Activated T-cell treated with anti-CD3 and anti-CD28 coated beads, Interleukin-2, amount 50 U/mL, for 72 hours (primary cell): Measurements from ENCODE around the gene OR10K2. TPM values are rescaled to one million over a fixed set of nuclear protein-coding genes. Genes with fewer than 3 reads are reported as not detected.
"Not testable (repeated sequence)": the region's sequence is repeated elsewhere in the genome, so short reads cannot be mapped to it uniquely, and the experiment has no call there.

Source experiments
- ATAC-seq, 2 donors: fragments of 150-1000 bp; cut with Tn5 transposase; replicated peaks in 1 of 2; 2 replicates each; pipeline ENCODE4 v1.10.0; 2021; ENCODE audit warnings: moderate library complexity in 2 of 2, mild to moderate bottlenecking in 1 of 2
- DNase-seq, 2 donors: peaks; one replicate each; pipeline ENCODE4 v3.0.0; 2021 to 2022; ENCODE audit warnings: mixed read lengths in 1 of 2
- H3K27ac Mint-ChIP-seq: one replicate; pipeline ENCODE4 v1.8.0; 2022; ENCODE audit warnings: mild to moderate bottlenecking, moderate library complexity, mixed read lengths
- H3K27me3 Mint-ChIP-seq: one replicate; pipeline ENCODE4 v1.8.0; 2022; ENCODE audit warnings: low read depth, mixed read lengths
- H3K36me3 Mint-ChIP-seq, 2 donors: one replicate each; pipeline ENCODE4 v1.8.0; 2022; ENCODE audit warnings: mixed read lengths in 2 of 2, mild to moderate bottlenecking in 1 of 2; ENCODE audit not compliant: insufficient read depth in 2 of 2
- H3K4me1 Mint-ChIP-seq: one replicate; pipeline ENCODE4 v1.8.0; 2022; ENCODE audit warnings: low read depth, mixed read lengths
- H3K4me3 Mint-ChIP-seq, 2 donors: one replicate each; pipeline ENCODE4 v1.8.0; 2022; ENCODE audit warnings: mild to moderate bottlenecking in 2 of 2, mixed read lengths in 2 of 2, moderate library complexity in 2 of 2
- H3K9me3 Mint-ChIP-seq, 2 donors: one replicate each; pipeline ENCODE4 v1.8.0; 2022; ENCODE audit warnings: mixed read lengths in 2 of 2
- total RNA-seq, 2 donors: library from RNA; stranded (reverse); gene quantifications; one replicate each; pipeline ENCODE4 v1.2.3, GENCODE V29; 2022

The OR10K2 gene, protein sequence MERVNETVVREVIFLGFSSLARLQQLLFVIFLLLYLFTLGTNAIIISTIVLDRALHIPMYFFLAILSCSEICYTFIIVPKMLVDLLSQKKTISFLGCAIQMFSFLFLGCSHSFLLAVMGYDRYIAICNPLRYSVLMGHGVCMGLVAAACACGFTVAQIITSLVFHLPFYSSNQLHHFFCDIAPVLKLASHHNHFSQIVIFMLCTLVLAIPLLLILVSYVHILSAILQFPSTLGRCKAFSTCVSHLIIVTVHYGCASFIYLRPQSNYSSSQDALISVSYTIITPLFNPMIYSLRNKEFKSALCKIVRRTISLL
- total RNA-seq: not detected

DNA sequence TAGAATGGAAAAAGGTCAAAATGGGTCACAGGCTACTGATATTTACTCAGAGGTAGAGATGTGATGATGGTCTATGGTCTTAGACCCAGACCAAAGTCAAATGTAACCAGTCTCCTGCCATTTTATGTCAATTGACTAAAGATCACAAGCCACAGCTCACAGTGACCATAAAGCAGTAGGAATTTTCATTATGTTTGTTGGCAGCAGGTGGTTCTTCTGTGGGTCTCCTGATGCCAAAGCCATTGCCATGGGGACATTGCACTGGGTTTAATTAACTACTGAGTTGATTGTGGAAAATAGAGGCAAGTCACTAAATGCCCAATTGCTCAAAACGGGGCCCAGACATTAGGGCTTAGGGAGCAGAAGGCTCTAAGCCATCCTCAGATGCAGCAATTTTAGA lies at the start of gene OR10K2:
Gene OR10K2 (minus strand): TSS at position 101 of the 400 bp plus-strand sequence. CDS start 5,371 bp downstream, outside the sequence.
- no peak within 1 kb of the TSS for H3K4me3 Mint-ChIP-seq
- peaks cover 3 to 4% of the 10 kb centered on the region in 2 donors for H3K36me3 Mint-ChIP-seq
- no peak within 1 kb of the TSS for H3K27ac Mint-ChIP-seq
- ATAC-seq (no peak), DNase-seq (no peak)
- H3K4me1 Mint-ChIP-seq: no peaks in the 10 kb centered on the region
- H3K27me3 Mint-ChIP-seq: no peaks in the 10 kb centered on the region
- H3K9me3 Mint-ChIP-seq: peaks cover 2 to 9% of the 10 kb centered on the region in 2 donors

DNA sequence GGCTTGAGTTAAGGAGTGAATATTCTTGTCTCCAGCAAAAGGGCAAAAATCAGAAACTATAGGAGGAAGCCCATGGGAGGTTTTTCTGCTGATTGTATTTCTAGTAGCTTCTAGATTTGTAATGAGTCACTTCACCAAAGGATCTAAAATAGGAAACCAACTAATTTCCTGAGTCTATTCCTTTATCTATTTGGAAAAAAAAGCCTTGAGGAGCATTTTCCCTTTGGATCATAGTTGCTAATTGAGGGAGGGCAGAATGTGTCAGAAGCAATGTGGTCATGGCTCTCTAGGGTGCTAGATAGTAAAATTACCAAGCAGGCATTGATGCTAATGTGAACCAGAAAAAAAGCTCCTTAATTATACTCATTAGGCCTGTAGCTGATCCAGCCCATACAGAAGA lies 45.9 kb upstream of the OR10K2 start, which contains the start of gene OR10R2:
Gene OR10R2 (plus strand): TSS at position 301 of the 400 bp plus-strand sequence. CDS start 106 bp downstream, outside the sequence.
- H3K27me3 Mint-ChIP-seq: peaks cover 4% of the 10 kb centered on the region
- H3K9me3 Mint-ChIP-seq: no peaks in the 10 kb centered on the region
- no peaks in the 10 kb centered on the region for H3K36me3 Mint-ChIP-seq
- ATAC-seq (no peak), DNase-seq (no peak)
- H3K27ac Mint-ChIP-seq: no peak within 1 kb of the TSS
- no peak within 1 kb of the TSS for H3K4me3 Mint-ChIP-seq
- H3K4me1 Mint-ChIP-seq: no peaks in the 10 kb centered on the region

DNA sequence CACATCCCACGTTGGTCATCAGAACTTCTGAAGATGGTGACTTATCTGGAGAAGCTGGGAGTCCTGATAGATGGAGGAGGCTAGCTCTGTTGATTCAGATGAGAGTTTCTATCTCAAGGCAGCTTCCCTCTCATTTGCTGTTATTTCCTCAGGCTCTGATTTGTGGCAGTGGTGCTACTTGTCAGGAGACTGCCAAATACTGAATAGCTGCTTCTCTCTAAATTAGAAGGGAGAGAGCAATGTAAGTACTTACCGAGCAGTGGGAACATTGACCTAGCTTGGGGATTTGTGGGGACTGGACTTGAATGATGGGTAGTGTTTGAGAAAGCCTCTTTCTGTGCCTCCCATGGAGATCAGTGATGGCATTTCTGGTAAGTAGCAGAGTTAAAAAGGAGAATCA lies 35.5 kb upstream of the OR10K2 start, which contains the start of gene OR10K1:
Gene OR10K1 (plus strand): TSS at position 301 of the 400 bp plus-strand sequence. CDS start 3,728 bp downstream, outside the sequence.
- ATAC-seq: no peak
- no peak for DNase-seq
- Mint-ChIP-seq H3K27ac (no peak within 1 kb of the TSS), H3K27me3 (peaks cover 16% of the 10 kb centered on the region), H3K36me3 (no peaks in the 10 kb centered on the region), H3K4me1 (no peaks in the 10 kb centered on the region), H3K4me3 (no peak within 1 kb of the TSS), H3K9me3 (no peaks in the 10 kb centered on the region)

DNA sequence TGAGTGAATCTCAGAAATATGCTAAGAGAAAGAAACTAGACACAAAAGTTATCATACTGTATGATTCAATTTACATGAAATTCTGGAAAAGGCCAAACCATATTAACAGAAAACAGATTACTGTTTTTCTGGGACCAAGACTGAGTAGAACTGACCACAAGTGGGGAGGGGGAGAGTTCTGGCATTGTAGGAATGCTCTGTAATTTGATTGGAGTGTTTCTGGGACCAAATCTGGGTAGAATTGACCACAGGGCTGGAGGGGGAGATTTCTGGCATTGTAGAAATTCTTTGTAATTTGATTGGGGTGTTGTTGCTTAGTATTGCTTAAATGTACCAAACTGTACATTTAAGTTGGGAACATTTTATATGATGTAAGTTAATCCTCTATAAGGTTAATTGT lies 32.2 kb upstream of the OR10K2 start:
- Mint-ChIP-seq H3K27me3 (peaks cover 12% of the 10 kb centered on the region), H3K36me3 (no peaks in the 10 kb centered on the region), H3K4me3 (no peak overlapping the region), H3K9me3 (no peaks in the 10 kb centered on the region), H3K27ac (no peak overlapping the region), H3K4me1 (no peaks in the 10 kb centered on the region)
- ATAC-seq: no peak
- no peak for DNase-seq

DNA sequence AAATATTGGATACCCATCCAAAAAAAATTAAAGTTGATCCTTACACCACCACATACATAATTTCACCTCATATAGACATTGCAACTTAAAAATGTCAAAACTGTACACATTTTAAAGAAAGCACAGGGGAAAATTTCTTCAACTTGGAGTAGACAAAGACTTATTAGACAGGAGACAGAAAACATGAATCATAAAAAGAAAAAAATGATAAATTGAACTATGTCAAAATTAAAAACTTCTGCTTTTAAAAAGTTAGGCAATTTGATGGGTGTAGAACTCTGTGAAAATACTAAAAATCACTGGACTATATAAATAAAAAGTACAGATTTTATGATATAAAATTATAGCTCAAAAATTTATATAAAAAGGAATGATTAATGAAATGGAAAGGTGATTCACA lies 31.2 kb upstream of the OR10K2 start:
- ATAC-seq: no peak

DNA sequence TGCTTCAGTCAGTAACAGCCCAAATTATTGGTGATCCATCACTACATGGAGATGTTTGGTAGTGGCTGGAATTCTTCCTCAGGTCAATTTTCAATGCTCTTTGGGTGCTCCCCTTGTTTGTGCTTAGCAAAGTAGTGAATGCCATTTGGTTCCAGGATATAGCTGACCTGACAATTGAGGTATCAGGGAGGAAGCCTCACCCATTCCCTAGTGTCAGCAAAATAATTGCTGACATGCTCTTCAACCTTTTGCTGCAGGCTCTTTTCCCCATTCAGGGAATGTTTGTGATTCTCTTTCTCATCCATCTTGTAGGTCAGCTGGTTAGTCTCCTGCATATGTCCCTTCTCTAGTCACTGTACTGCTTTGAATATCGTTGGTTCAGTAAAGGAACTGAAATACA lies 28.5 kb upstream of the OR10K2 start:
- no peak for ATAC-seq

More for the DNA sequence above, 31.2 kb upstream of the OR10K2 start:
- Mint-ChIP-seq H3K4me3 (no peak overlapping the region), H3K27ac (no peak overlapping the region), H3K9me3 (peaks cover 0 to 2% of the 10 kb centered on the region in 2 donors), H3K4me1 (no peaks in the 10 kb centered on the region), H3K36me3 (no peaks in the 10 kb centered on the region), H3K27me3 (peaks cover 12% of the 10 kb centered on the region)
- DNase-seq: no peak

DNA sequence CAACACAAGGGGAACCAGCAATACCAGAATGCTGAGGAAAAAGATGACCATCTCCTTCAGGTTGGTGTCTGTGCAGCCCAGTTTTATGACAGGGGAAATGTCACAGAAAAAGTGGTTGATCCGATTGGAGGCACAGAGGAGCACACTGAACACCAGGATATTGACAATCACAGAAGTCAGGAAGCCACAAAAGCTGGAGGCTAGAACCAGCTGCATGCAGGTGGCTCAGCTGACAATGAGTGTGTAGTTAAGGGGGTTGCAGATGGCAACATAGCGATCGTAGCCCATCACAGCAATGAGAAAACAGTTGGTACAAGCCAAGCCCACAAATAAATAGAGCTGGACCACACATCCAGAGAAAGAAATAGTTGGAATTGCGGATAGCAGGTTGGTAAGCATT lies 19.3 kb upstream of the OR10K2 start:
- Mint-ChIP-seq H3K27me3 (peaks cover 6% of the 10 kb centered on the region), H3K4me3 (no peak overlapping the region), H3K36me3 (no peaks in the 10 kb centered on the region), H3K4me1 (no peaks in the 10 kb centered on the region), H3K27ac (no peak overlapping the region), H3K9me3 (no peaks in the 10 kb centered on the region)
- ATAC-seq (no peak), DNase-seq (no peak)

More for the DNA sequence above, 28.5 kb upstream of the OR10K2 start:
- H3K27me3 Mint-ChIP-seq: peaks cover 12% of the 10 kb centered on the region
- DNase-seq: no peak
- no peaks in the 10 kb centered on the region for H3K4me1 Mint-ChIP-seq
- peaks cover 0 to 5% of the 10 kb centered on the region in 2 donors for H3K9me3 Mint-ChIP-seq
- H3K27ac Mint-ChIP-seq: no peak overlapping the region
- peaks cover 0 to 3% of the 10 kb centered on the region in 2 donors for H3K36me3 Mint-ChIP-seq
- H3K4me3 Mint-ChIP-seq: no peak overlapping the region

DNA sequence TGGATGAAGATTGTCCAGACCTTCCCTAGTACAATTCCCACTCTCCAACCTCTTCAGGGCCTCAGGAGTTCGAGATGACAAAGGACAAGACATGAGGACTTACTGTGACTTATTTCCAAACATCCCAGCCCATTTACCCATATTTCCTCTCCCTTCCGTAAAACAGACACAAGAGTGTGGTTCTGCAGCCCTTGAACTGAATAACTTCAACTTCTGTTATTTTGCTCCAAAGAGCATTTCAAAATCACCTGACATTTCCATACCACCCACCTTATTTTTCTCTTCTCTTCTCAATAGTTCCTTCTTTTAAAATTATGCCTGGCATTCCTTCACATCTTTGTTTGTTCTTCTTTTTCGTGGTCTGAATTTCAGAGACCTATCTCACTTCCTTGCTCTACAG lies 8.7 kb upstream of the OR10K2 start:
- H3K4me3 Mint-ChIP-seq: no peak overlapping the region
- peaks cover 27% of the 10 kb centered on the region for H3K27me3 Mint-ChIP-seq
- DNase-seq (no peak), ATAC-seq (no peak)
- H3K27ac Mint-ChIP-seq: no peak overlapping the region
- no peaks in the 10 kb centered on the region for H3K4me1 Mint-ChIP-seq
- H3K36me3 Mint-ChIP-seq: peaks cover 3 to 4% of the 10 kb centered on the region in 2 donors
- peaks cover 7 to 10% of the 10 kb centered on the region in 2 donors for H3K9me3 Mint-ChIP-seq

DNA sequence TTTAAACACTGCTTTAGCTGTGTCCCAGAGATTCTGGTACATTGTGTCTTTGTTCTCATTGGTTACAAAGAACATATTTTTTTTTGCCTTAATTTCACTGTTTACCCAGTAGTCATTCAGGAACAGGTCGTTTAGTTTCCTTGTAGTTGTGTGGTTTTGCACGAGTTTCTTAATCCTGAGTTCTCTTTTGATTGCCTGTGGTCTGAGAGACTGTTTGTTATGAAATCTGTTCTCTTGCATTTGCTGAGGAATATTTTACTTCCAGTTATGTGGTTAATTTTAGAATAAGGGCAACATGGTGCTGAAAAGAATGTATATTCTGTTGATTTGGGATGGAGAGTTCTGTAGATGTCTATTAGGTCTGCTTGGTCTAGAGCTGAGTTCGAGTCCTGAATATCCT lies 4.1 kb upstream of the OR10K2 start:
- H3K27ac Mint-ChIP-seq, H3K36me3 Mint-ChIP-seq, ATAC-seq, H3K4me3 Mint-ChIP-seq, H3K4me1 Mint-ChIP-seq, DNase-seq: not testable (repeated sequence)
- H3K27me3 Mint-ChIP-seq: peaks cover 27% of the 10 kb centered on the region
- H3K9me3 Mint-ChIP-seq: peaks cover 7 to 12% of the 10 kb centered on the region in 2 donors

DNA sequence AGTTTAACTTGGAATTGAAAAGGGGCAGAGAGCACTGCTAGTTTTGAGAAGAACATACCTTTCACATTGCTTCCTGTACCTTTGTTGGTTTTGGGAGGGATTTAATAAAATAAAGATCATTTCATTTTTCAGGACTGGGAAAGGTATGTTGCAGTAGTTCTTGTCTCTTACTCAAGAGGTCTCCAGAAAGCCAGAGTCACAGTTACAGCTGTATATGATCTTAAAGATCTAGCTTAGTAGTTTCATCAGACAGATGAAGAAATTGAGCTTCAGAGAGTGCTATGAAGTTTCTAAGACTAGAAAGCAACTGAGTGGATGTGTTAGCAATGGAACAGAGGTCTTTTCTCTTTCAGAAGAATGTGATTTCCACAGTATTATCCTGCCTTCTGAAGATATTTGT lies 1.0 kb downstream of the OR10K2 start:
- ATAC-seq (no peak), DNase-seq (no peak)
- Mint-ChIP-seq H3K4me1 (no peaks in the 10 kb centered on the region), H3K4me3 (no peak overlapping the region), H3K9me3 (peaks cover 4 to 5% of the 10 kb centered on the region in 2 donors), H3K36me3 (peaks cover 3 to 4% of the 10 kb centered on the region in 2 donors), H3K27ac (no peak overlapping the region), H3K27me3 (no peaks in the 10 kb centered on the region)

DNA sequence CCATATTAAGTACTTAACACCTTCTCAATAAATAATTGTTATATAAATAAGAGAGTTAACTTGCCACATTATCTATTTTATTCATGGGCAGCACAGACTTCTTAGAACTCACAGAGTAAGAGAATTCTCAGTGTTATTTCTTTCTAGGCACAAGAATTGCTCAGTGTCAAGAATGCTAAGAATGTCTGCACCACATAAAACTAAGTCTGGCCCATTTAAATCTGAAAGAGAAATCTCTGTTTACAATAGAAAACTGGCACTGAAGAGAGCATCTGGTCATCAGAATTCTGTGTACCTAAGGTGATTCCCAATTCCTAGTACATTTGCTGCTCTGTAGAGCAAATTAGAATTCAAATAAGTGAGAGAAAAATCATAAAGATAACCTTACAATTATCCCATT lies 3.8 kb downstream of the OR10K2 start:
- Mint-ChIP-seq H3K9me3 (peaks cover 0 to 3% of the 10 kb centered on the region in 2 donors), H3K27me3 (no peaks in the 10 kb centered on the region), H3K36me3 (no peaks in the 10 kb centered on the region), H3K4me1 (no peaks in the 10 kb centered on the region), H3K27ac (no peak overlapping the region), H3K4me3 (no peak overlapping the region)
- ATAC-seq (no peak), DNase-seq (no peak)

DNA sequence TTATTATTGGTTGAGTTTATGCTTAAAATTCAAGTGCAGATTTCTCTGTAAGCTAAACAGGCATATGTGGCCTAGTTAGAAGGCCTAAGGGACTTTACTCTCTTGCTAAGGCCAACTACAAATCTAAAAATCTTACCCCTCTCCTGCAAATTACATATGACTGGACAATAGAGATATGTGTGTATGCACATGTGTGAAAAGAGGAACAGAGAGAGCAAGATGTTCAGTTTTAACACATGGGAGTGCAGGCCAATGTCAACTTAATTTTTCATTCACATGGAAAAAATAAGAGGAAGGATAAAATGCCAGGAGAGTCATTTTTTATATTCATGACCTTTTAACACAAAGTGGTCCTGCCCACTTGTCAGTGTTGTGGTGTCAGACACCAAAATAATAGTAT lies 8.5 kb downstream of the OR10K2 start:
- Mint-ChIP-seq H3K4me1 (no peaks in the 10 kb centered on the region), H3K4me3 (no peak overlapping the region), H3K27me3 (no peaks in the 10 kb centered on the region), H3K9me3 (peaks cover 0 to 3% of the 10 kb centered on the region in 2 donors), H3K36me3 (no peaks in the 10 kb centered on the region), H3K27ac (no peak overlapping the region)
- no peak for ATAC-seq
- DNase-seq: no peak

DNA sequence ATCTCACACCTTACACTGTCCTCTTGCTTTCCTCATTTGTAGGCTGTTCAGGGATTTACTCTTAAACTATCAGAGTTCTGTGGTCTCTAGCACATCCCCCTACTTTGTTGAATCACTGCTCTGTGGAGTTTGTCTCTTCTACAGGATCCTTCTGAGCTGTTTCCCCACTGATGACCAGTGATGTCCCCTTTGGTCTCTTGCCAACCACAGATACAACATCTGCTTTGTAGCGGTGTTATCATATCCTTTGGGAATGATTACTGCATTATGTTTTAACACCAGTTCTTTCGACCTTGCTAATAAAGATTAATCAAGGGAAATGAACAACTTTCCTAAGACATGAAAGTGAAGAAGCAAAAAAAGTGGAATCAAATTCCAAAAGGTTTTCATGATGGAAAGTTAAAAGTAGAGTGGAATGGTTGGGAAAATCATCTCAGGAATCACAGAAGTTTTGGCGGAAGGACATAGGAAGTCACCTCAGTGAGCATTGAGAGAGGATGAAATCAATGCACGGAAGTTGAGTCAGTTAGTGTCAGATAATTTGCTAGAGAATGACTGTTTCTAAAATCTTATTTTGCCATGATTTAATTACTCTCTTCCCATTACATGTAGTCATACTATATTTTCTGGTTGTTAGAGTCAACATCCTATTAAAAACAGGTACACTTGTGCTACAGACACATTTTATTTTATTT lies 11.2 kb downstream of the OR10K2 start:
- no peaks in the 10 kb centered on the region for H3K27me3 Mint-ChIP-seq
- DNase-seq (no peak), ATAC-seq (no peak)
- no peaks in the 10 kb centered on the region for H3K4me1 Mint-ChIP-seq
- H3K27ac Mint-ChIP-seq: no peak overlapping the region
- H3K9me3 Mint-ChIP-seq: no peaks in the 10 kb centered on the region
- H3K4me3 Mint-ChIP-seq: no peak overlapping the region
- no peaks in the 10 kb centered on the region for H3K36me3 Mint-ChIP-seq
